B cell (primary cell): ENCODE data around the gene SGCA.

Source experiments
- CTCF ChIP-seq: fragments of 200-600 bp; IDR thresholded peaks from one replicate; pipeline ENCODE4 v1.8.0; 2022; ENCODE audit warnings: antibody characterized with exemption, mild to moderate bottlenecking
- EZH2 ChIP-seq: IDR thresholded peaks from 2 replicates; pipeline ENCODE4 v1.6.1; 2012; ENCODE audit warnings: borderline replicate concordance, low read depth, mild to moderate bottlenecking, moderate library complexity, low read length; ENCODE audit not compliant: insufficient read depth, poor library complexity, severe bottlenecking

- TF ChIP-seq CTCF, result peak; percentile 43
- TF ChIP-seq EZH2, result no peak
Measured at GRCh38 chr17:50146230-50146926, 19.4 kb upstream of the SGCA start.
